GM12891 (cell line): ENCODE data around the gene PLCH2.

Experiments
- DNase-seq: peaks from one replicate; pipeline ENCODE4 v3.0.0; 2011; ENCODE audit warnings: low spot score; ENCODE audit not compliant: insufficient read length
- FAIRE-seq: peaks from 2 replicates; lab custom pipeline; 2011; peaks lifted over from hg19 to GRCh38; lab: Jason Lieb, UNC
- PAX5 ChIP-seq: IDR thresholded peaks from 2 replicates; pipeline ENCODE4 v1.6.1; 2011; ENCODE audit warnings: low read length, moderate library complexity, mild to moderate bottlenecking; ENCODE audit not compliant: insufficient read depth, severe bottlenecking
- POLR2A ChIP-seq: IDR thresholded peaks from 2 replicates; pipeline ENCODE4 v1.6.1; 2011; ENCODE audit warnings: low read depth, low read length, control low read depth
- POLR2AphosphoS5 ChIP-seq: IDR thresholded peaks from 2 replicates; pipeline ENCODE4 v1.6.1; 2011; ENCODE audit warnings: low read depth, low read length, control low read depth
- POU2F2 ChIP-seq: IDR thresholded peaks from 2 replicates; pipeline ENCODE4 v1.6.1; 2011; ENCODE audit warnings: low read depth, mild to moderate bottlenecking, control low read depth, low read length, moderate library complexity
- SPI1 ChIP-seq: IDR thresholded peaks from 2 replicates; pipeline ENCODE4 v1.6.1; 2011; ENCODE audit warnings: low read depth, low read length, control low read depth
- TAF1 ChIP-seq: IDR thresholded peaks from 2 replicates; pipeline ENCODE4 v1.6.1; 2011; ENCODE audit warnings: low read depth, low read length, control low read depth

The PLCH2 gene

GRCh38 chr1:2516124-2516523 lies 40.0 kb downstream of the PLCH2 start:
- TF ChIP-seq POU2F2, result no peak
- TF ChIP-seq POLR2AphosphoS5, result no peak
- TF ChIP-seq TAF1, result no peak
- no peak for TF ChIP-seq POLR2A
- no peak for TF ChIP-seq SPI1
- TF ChIP-seq PAX5, result no peak
- FAIRE-seq, result no peak
- DNase-seq, result no peak

- no peak for TF ChIP-seq PAX5
- no peak for TF ChIP-seq TAF1
- TF ChIP-seq POLR2AphosphoS5, result no peak
- no peak for TF ChIP-seq POLR2A
- no peak for TF ChIP-seq POU2F2
- no peak for TF ChIP-seq SPI1
- FAIRE-seq (no peak), DNase-seq (no peak)
Observed at GRCh38 chr1:2516946-2517345, 40.9 kb downstream of the PLCH2 start.

GRCh38 chr1:2517966-2518365 lies 41.9 kb downstream of the PLCH2 start:
- FAIRE-seq (no peak), DNase-seq (no peak)
- TF ChIP-seq POLR2A (no peak), SPI1 (no peak), POU2F2 (no peak), PAX5 (no peak)

DNA sequence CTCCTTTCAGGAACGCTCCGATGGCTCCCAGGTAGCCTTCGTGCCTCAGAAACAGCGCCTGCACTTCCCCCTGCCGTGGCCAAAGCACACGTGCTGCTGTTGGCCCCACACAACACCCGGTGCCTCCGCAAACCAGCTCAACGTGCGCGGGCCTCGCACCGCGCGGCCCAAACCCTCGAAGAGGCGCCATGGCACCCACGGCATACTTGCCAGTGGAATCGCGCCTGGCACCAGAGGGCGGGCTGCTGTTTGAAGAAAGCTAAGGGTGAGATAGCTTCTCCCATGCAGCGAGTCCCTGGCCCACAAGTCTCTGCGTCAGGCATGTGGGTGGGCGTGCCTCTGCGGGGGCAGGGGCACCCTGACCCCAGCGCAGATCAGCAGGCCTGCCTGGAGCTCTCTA lies 42.4 kb downstream of the PLCH2 start:
- TF ChIP-seq PAX5 (no peak), TAF1 (no peak), POU2F2 (no peak), SPI1 (no peak), POLR2A (no peak), POLR2AphosphoS5 (no peak)
- DNase-seq, result no peak
- FAIRE-seq, result no peak

DNA sequence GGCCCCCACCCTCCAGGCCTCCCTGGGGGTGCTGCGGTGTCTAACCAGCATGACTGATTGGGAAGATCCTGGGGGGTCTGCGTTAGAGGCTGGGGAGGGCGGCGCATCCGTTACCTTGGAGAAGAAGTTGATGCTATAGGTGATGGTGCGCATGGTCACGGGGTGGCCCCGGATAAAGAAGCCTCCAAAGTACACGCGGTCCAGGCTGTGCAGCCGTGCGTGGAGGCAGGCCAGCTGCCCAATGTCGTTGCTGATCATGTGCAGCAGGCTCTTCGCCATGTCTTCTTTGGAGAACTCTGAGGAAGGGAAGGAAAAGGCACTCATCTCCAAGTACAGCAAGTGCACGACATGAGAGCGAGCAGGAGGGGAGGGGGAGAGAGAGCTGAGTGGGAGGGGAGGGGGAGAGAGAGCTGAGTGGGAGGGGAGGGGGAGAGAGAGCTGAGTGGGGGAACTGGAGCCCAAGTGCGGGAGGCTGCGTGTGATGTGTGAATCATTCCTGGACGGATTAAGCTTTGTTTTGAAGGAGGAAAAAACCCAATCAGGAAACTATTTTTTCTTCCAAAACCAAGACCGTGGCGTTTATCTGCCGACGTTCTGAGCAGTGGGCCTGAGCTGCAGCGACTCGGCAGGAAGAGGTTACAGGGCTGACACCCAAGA lies 43.1 kb downstream of the PLCH2 start:
- no peak for FAIRE-seq
- TF ChIP-seq POLR2AphosphoS5 (no peak), POLR2A (no peak), PAX5 (no peak), POU2F2 (no peak), SPI1 (no peak), TAF1 (no peak)

DNA sequence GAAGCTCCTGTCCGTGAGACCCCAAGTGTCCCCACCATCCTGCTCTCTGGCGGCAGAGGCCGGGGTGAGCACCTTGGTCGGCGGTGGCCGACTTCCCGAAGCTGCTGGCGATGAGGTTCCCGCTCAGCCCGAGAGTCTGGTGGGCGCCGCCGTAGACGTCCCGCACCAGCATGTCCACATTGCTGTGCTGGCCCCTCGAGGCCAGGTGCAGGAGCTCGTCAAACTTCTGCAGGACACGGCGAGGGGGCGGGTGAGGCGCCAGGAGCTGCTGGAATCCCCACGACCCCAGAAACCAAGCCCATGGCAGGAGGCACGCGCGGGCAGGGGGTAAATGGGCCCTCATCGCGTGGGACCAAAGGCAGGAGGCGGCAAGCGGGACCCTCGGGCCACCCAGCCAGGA lies 43.6 kb downstream of the PLCH2 start:
- DNase-seq (no peak), FAIRE-seq (no peak)
- TF ChIP-seq POLR2A (no peak), TAF1 (no peak), POU2F2 (no peak), POLR2AphosphoS5 (no peak), SPI1 (no peak), PAX5 (no peak)

More for the DNA sequence above, 43.1 kb downstream of the PLCH2 start:
- DNase-seq, result no peak

- FAIRE-seq (no peak), DNase-seq (no peak)
- TF ChIP-seq POLR2A (no peak), POLR2AphosphoS5 (no peak), TAF1 (no peak), PAX5 (no peak), POU2F2 (no peak), SPI1 (no peak)
Observed at GRCh38 chr1:2520206-2520605, 44.1 kb downstream of the PLCH2 start.

DNA sequence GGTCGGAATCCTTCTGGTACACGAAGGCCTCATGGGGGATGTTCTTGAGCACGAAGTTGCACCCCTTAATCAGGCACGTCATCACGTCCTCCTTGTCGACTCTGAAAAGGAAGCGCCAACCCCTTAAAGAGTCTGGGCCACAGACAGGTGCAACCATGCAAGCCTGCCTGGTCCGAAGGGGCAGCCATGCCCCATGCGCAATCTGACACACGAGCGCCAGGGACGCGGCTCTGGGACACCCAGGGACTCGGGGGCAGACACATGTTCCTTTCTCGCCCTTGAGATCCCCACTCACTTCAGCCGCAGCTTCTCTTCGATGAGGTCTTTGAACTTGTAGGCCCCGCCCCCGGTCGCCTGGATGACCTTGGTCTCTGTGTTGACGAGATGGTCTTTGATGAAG lies 44.7 kb downstream of the PLCH2 start:
- FAIRE-seq (no peak), DNase-seq (no peak)
- TF ChIP-seq TAF1 (no peak), POLR2AphosphoS5 (no peak), POU2F2 (no peak), POLR2A (no peak), PAX5 (no peak), SPI1 (no peak)

- FAIRE-seq (no peak), DNase-seq (no peak)
- TF ChIP-seq TAF1 (no peak), POLR2AphosphoS5 (no peak), SPI1 (no peak), PAX5 (no peak)
Observed at GRCh38 chr1:2522230-2522629, 46.1 kb downstream of the PLCH2 start.
